Osteoblast (primary cell): Measurements from ENCODE around the gene TXN. TPM values are rescaled to one million over a fixed set of nuclear protein-coding genes. Genes with fewer than 3 reads are reported as not detected.

Experiments
- DNase-seq: peaks from one replicate; pipeline ENCODE4 v3.0.0; 2011; ENCODE audit warnings: low spot score, mixed read lengths; ENCODE audit not compliant: insufficient read length; ENCODE audit errors: missing footprints
- H2AFZ ChIP-seq: 2 replicates; pipeline ENCODE4 v1.6.0; 2011; ENCODE audit warnings: mild to moderate bottlenecking, low read length
- H3K27ac ChIP-seq: 2 replicates; pipeline ENCODE4 v1.5.1; 2011; ENCODE audit warnings: mild to moderate bottlenecking, low read depth, low read length, moderate library complexity
- H3K27me3 ChIP-seq: 2 replicates; pipeline ENCODE4 v1.6.0; 2012; ENCODE audit warnings: mild to moderate bottlenecking, control low read depth, inconsistent platforms, low read length, moderate library complexity; ENCODE audit not compliant: insufficient read depth
- H3K36me3 ChIP-seq: 2 replicates; pipeline ENCODE4 v1.5.1; 2011; ENCODE audit warnings: mild to moderate bottlenecking, low read length, control low read depth, moderate library complexity; ENCODE audit not compliant: insufficient read depth
- H3K4me1 ChIP-seq: 2 replicates; pipeline ENCODE4 v1.5.1; 2011; ENCODE audit warnings: mild to moderate bottlenecking, low read length, control low read depth, moderate library complexity; ENCODE audit not compliant: insufficient read depth
- H3K4me2 ChIP-seq: 2 replicates; pipeline ENCODE4 v1.6.0; 2011; ENCODE audit warnings: mild to moderate bottlenecking, low read length; ENCODE audit not compliant: insufficient read depth
- H3K4me3 ChIP-seq: fragments of 200-600 bp; sonication (generic); 3 replicates; pipeline ENCODE4 v1.5.1; 2012; ENCODE audit warnings: mild to moderate bottlenecking, low read length, inconsistent platforms; ENCODE audit not compliant: insufficient read depth
- H3K79me2 ChIP-seq: 2 replicates; pipeline ENCODE4 v1.6.0; 2012; ENCODE audit warnings: mild to moderate bottlenecking, low read length, control low read depth, inconsistent platforms; ENCODE audit not compliant: insufficient read depth
- H3K9me3 ChIP-seq: 2 replicates; pipeline ENCODE4 v1.5.1; 2011; ENCODE audit warnings: low read depth, low read length, control low read depth
- H4K20me1 ChIP-seq: 2 replicates; pipeline ENCODE4 v1.6.0; 2012; ENCODE audit warnings: mild to moderate bottlenecking, low read length, control low read depth; ENCODE audit not compliant: insufficient read depth
- total RNA-seq: library from RNA; depleted of rRNA; stranded (reverse); fragments of >200 nt; gene quantifications from 2 replicates; pipeline ENCODE4 v1.2.3, GENCODE V29; 2012
- TF ChIP-seq, protein P1 (sequence below): IDR thresholded peaks from 2 replicates; pipeline ENCODE4 v1.5.1; 2011; ENCODE audit warnings: mild to moderate bottlenecking, low read depth, low read length, moderate library complexity; ENCODE audit errors: extremely low read depth

TXN gene
- total RNA-seq, 1 donor = 234 TPM

DNA sequence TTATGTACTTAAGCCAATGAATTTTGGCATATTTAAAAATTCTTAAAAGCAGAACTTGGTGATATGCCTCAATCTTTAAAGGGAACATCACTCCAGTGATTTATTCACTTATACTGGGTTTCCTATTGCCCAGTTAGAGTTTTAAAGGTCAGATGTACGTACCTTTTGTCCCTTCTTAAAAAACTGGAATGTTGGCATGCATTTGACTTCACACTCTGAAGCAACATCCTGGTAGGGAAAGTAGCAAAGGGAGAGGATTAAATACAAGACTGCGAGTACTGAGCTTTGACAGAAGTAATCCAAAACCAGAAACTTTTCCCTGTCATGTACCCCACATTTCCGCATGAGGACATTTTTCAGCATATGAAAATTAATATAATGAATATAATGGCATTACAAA lies 11.7 kb downstream of the TXN start:
- Histone ChIP-seq H2AFZ (no peak overlapping the region), H3K4me3 (no peak overlapping the region), H3K36me3 (peaks cover 71% of the 10 kb centered on the region), H3K4me2 (no peak overlapping the region), H3K4me1 (no peaks in the 10 kb centered on the region), H3K79me2 (peaks cover 30% of the 10 kb centered on the region), H4K20me1 (peaks cover 28% of the 10 kb centered on the region), H3K9me3 (no peaks in the 10 kb centered on the region), H3K27me3 (no peaks in the 10 kb centered on the region), H3K27ac (no peak overlapping the region)
- TF ChIP-seq, protein P1, sequence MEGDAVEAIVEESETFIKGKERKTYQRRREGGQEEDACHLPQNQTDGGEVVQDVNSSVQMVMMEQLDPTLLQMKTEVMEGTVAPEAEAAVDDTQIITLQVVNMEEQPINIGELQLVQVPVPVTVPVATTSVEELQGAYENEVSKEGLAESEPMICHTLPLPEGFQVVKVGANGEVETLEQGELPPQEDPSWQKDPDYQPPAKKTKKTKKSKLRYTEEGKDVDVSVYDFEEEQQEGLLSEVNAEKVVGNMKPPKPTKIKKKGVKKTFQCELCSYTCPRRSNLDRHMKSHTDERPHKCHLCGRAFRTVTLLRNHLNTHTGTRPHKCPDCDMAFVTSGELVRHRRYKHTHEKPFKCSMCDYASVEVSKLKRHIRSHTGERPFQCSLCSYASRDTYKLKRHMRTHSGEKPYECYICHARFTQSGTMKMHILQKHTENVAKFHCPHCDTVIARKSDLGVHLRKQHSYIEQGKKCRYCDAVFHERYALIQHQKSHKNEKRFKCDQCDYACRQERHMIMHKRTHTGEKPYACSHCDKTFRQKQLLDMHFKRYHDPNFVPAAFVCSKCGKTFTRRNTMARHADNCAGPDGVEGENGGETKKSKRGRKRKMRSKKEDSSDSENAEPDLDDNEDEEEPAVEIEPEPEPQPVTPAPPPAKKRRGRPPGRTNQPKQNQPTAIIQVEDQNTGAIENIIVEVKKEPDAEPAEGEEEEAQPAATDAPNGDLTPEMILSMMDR = no peak
- no peak for DNase-seq

- no peak overlapping the region for H3K27ac ChIP-seq
- TF ChIP-seq, protein P1 = no peak
- no peaks in the 10 kb centered on the region for H3K27me3 ChIP-seq
- peaks cover 10% of the 10 kb centered on the region for H3K79me2 ChIP-seq
- peaks cover 46% of the 10 kb centered on the region for H3K36me3 ChIP-seq
- H3K4me1 ChIP-seq = no peaks in the 10 kb centered on the region
- no peak overlapping the region for H3K4me2 ChIP-seq
- no peak overlapping the region for H3K4me3 ChIP-seq
- no peak overlapping the region for H2AFZ ChIP-seq
- H4K20me1 ChIP-seq = peaks cover 16% of the 10 kb centered on the region
- DNase-seq = no peak
- no peaks in the 10 kb centered on the region for H3K9me3 ChIP-seq
Observed at GRCh38 chr9:110241858-110242321, 14.4 kb downstream of the TXN start.

DNA sequence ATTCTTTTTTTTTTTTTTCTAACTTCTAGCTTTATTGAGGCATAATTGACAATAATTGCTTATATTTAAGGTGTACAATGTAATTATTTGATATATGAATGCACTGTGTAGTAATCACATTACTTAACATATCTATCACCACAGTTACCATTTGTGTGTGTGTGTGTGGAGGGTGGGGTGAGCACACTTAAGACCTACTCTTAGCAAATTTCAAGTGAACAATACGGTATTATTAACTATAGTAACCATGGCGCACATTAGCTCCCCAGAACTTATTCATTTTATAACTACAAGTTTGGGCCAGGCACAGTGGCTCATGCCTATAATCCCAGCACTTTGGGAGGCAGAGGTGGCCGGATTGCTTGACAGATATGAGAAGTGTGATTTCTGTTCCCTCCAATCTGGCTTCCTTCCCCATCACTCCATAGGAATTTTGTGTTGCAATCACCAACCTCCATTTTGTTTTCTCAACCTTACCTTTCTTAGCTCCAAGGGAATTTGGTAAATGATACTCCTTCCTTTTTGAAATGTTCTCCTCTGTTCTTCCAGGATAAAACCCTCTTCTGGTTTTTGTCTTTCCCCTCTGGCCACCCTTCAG lies 14.9 kb downstream of the TXN start:
- no peaks in the 10 kb centered on the region for H3K4me1 ChIP-seq
- TF ChIP-seq, protein P1 = no peak
- no peak for DNase-seq

DNA sequence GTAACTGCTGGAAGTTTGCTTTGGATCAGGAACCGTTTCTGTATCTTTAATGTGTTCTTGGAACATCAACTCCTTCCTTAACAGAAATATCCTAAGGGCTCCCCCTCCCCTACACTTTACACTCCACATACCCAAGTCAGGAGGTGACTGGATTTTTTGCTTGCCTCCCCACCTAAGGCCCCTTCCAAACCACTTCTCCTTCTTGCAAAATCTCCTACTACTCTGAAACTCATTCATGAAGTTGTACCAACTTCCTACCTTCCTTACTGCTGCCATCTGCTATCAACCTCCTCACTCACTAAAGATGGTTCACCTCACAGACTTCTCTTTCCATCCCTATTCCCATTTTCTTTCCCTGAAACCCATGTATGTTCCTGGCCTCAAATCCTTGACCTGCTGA lies 16.1 kb downstream of the TXN start:
- Histone ChIP-seq H4K20me1 (peaks cover 4% of the 10 kb centered on the region), H3K27ac (no peak overlapping the region), H3K4me3 (no peak overlapping the region), H2AFZ (no peak overlapping the region), H3K4me1 (no peaks in the 10 kb centered on the region), H3K36me3 (peaks cover 33% of the 10 kb centered on the region), H3K9me3 (no peaks in the 10 kb centered on the region), H3K4me2 (no peak overlapping the region), H3K79me2 (no peaks in the 10 kb centered on the region), H3K27me3 (no peaks in the 10 kb centered on the region)
- TF ChIP-seq, protein P1 = no peak
- DNase-seq = no peak

More for the DNA sequence above, 14.9 kb downstream of the TXN start:
- no peaks in the 10 kb centered on the region for H3K9me3 ChIP-seq
- no peak overlapping the region for H2AFZ ChIP-seq
- H3K27ac ChIP-seq = no peak overlapping the region
- H3K36me3 ChIP-seq = peaks cover 41% of the 10 kb centered on the region
- no peak overlapping the region for H3K4me2 ChIP-seq
- H4K20me1 ChIP-seq = peaks cover 10% of the 10 kb centered on the region
- no peak overlapping the region for H3K4me3 ChIP-seq
- peaks cover 4% of the 10 kb centered on the region for H3K79me2 ChIP-seq
- H3K27me3 ChIP-seq = no peaks in the 10 kb centered on the region
